Lower lobe of right lung (tissue), 2 donors: Measurements from ENCODE around the gene SPZ1. TPM values are rescaled to one million over a fixed set of nuclear protein-coding genes. Genes with fewer than 3 reads are reported as not detected.
"Not testable (repeated sequence)": the region's sequence is repeated elsewhere in the genome, so short reads cannot be mapped to it uniquely, and the experiment has no call there.

ENCODE experiments used
- ATAC-seq, 2 donors: fragments of 200-7000 bp; cut with Tn5 transposase; one replicate each; pipeline ENCODE4 v1.9.1; 2020 to 2022; ENCODE audit warnings: mild to moderate bottlenecking in 2 of 2, moderate library complexity in 2 of 2
- DNase-seq: peaks from one replicate; pipeline ENCODE4 v3.0.0-alpha.2; 2020
- H3K27ac ChIP-seq: fragments of 200-600 bp; one replicate; pipeline ENCODE4 v1.8.0; 2022
- H3K27me3 ChIP-seq: fragments of 200-600 bp; one replicate; pipeline ENCODE4 v1.8.0; 2022; ENCODE audit warnings: low read depth
- H3K36me3 ChIP-seq: fragments of 200-600 bp; one replicate; pipeline ENCODE4 v1.8.0; 2022; ENCODE audit warnings: mild to moderate bottlenecking
- H3K4me1 ChIP-seq: fragments of 200-600 bp; one replicate; pipeline ENCODE4 v1.8.0; 2022
- H3K4me3 ChIP-seq: fragments of 200-600 bp; one replicate; pipeline ENCODE4 v1.8.0; 2022; ENCODE audit warnings: mild to moderate bottlenecking
- H3K9me3 ChIP-seq: fragments of 200-600 bp; one replicate; pipeline ENCODE4 v1.8.0; 2022
- intact Hi-C: fragments of 100-400 bp; cut with DNase I; formaldehyde crosslinking; loops from one replicate; pipeline ENCODE4 v1.11.0; 2022
- total RNA-seq: library from RNA; stranded (reverse); fragmentation: NEBNext Ultra II Directional; extraction: Animal tissue kit (Norgen Biotek cat#: 25700); gene quantifications from one replicate; pipeline ENCODE4 v1.2.1, GENCODE V29; 2021
- TF ChIP-seq, protein P1 (sequence below): fragments of 200-600 bp; IDR thresholded peaks from one replicate; pipeline ENCODE4 v1.8.0; 2022; ENCODE audit warnings: antibody characterized with exemption, mild to moderate bottlenecking
- donor health status: DM: no; HTN: yes; CAD: no; lungs with severe emphysema.

The SPZ1 gene
- total RNA-seq, 1 donor from 2014 or later = not detected

DNA sequence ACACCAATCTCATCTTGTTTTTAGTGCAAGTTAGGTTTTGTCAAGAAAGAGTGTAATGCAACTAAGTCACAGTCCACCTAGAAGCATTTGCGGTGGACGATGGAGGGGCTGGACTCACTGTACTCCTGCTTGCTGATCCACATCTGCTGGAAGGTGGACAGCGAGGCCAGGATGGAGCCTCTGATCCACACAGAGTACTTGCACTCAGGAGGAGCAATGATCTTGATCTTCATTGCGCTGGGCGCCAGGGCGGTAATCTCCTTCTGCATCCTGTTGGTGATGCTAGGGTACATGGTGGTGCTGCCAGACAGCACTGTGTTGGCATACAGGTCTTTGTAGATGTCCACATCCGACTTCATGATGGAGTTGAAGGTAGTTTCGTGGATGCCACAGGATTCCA lies 20.2 kb upstream of the SPZ1 start:
- H3K9me3 ChIP-seq = no peaks in the 10 kb centered on the region
- H3K4me1 ChIP-seq = no peaks in the 10 kb centered on the region
- TF ChIP-seq, protein P1, sequence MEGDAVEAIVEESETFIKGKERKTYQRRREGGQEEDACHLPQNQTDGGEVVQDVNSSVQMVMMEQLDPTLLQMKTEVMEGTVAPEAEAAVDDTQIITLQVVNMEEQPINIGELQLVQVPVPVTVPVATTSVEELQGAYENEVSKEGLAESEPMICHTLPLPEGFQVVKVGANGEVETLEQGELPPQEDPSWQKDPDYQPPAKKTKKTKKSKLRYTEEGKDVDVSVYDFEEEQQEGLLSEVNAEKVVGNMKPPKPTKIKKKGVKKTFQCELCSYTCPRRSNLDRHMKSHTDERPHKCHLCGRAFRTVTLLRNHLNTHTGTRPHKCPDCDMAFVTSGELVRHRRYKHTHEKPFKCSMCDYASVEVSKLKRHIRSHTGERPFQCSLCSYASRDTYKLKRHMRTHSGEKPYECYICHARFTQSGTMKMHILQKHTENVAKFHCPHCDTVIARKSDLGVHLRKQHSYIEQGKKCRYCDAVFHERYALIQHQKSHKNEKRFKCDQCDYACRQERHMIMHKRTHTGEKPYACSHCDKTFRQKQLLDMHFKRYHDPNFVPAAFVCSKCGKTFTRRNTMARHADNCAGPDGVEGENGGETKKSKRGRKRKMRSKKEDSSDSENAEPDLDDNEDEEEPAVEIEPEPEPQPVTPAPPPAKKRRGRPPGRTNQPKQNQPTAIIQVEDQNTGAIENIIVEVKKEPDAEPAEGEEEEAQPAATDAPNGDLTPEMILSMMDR = no peak
- no peaks in the 10 kb centered on the region for H3K27me3 ChIP-seq
- ATAC-seq (no peak), DNase-seq (no peak)
- H3K36me3 ChIP-seq = no peaks in the 10 kb centered on the region
- H3K27ac ChIP-seq = no peak overlapping the region
- no peak overlapping the region for H3K4me3 ChIP-seq
- intact Hi-C loops = no loop called here

DNA sequence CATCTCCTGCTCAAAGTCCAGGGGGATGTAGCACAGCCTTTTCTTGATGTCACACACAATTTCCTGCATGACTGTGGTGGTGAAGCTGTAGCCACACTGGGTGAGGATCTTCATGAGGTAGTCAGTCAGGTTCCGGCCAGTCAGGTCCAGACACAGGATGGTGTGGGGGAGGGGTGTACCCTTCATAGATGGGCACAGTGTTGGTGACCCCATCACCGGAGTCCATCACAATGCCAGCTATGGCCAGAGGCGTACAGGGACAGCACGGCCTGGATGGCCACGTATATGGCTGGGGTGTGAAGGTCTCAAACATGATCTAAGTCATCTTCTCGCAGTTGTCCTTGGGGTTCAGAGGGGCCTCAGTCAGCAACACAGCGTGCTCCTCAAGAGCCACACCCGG lies 19.7 kb upstream of the SPZ1 start:
- DNase-seq (no peak), ATAC-seq (peak in 1 of 2 donors; percentile 47)
- no peaks in the 10 kb centered on the region for H3K27me3 ChIP-seq
- H3K4me1 ChIP-seq = no peaks in the 10 kb centered on the region
- no peaks in the 10 kb centered on the region for H3K9me3 ChIP-seq
- TF ChIP-seq, protein P1 = no peak
- H3K27ac ChIP-seq = no peak overlapping the region
- intact Hi-C loops = no loop called here
- no peaks in the 10 kb centered on the region for H3K36me3 ChIP-seq
- H3K4me3 ChIP-seq = no peak overlapping the region

DNA sequence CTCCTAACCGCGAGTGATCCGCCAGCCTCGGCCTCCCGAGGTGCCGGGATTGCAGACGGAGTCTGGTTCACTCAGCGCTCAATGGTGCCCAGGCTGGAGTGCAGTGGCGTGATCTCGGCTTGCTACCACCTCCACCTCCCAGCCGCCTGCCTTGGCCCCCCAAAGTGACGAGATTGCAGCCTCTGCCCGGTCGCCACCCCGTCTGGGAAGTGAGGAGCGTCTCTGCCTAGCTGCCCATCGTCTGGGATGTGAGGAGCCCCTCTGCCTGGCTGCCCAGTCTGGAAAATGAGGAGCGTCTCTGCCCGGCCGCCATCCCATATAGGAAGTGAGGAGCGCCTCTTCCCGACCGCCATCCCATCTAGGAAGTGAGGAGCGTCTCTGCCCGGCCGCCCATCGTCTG lies 19.0 kb upstream of the SPZ1 start:
- intact Hi-C loops, H3K27ac ChIP-seq, H3K27me3 ChIP-seq, H3K9me3 ChIP-seq, H3K4me3 ChIP-seq, H3K36me3 ChIP-seq, ATAC-seq, DNase-seq, H3K4me1 ChIP-seq: not testable (repeated sequence)

DNA sequence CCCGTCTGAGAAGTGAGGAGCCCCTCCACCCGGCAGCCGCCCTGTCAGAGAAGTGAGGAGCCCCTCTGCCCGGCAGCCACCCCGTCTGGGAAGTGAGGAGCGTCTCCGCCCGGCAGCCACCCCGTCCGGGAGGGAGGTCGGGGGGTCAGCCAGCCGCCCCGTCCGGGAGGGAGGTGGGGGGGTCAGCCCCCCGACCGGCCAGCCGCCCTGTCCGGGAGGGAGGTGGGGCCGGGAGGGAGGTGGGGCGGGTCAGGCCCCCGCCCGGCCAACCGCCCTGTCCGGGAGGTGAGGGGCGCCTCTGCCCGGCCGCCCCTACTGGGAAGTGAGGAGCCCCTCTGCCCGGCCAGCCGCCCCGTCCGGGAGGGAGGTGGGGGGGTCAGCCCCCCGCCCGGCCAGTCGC lies 18.5 kb upstream of the SPZ1 start:
- ATAC-seq, intact Hi-C loops: not testable (repeated sequence)

DNA sequence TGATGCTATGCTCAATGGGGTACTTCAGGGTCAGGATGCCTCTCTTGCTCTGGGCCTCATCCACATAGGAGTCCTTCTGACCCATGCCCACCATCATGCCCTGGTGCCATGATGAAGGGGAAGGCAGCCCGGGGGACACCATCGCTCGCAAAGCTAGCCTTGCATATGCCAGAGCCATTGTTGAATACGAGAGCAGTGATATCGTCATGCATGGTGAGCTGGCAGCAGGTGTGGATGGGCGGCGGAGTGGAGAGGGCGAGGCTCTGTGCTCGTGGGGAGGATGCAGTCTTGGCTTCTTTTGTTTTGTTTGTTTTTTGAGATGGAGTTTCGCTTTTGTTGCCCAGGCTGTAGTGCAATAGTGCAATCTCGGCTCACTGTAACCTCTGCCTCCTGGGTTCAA lies 17.2 kb upstream of the SPZ1 start:
- no peaks in the 10 kb centered on the region for H3K9me3 ChIP-seq
- DNase-seq (no peak), ATAC-seq (no peak)
- H3K27ac ChIP-seq = no peak overlapping the region
- H3K27me3 ChIP-seq = no peaks in the 10 kb centered on the region
- no peaks in the 10 kb centered on the region for H3K4me1 ChIP-seq
- intact Hi-C loops = no loop called here
- H3K36me3 ChIP-seq = no peaks in the 10 kb centered on the region
- TF ChIP-seq, protein P1 = no peak
- no peak overlapping the region for H3K4me3 ChIP-seq

More for the DNA sequence above, 18.5 kb upstream of the SPZ1 start:
- H3K27ac ChIP-seq, H3K4me1 ChIP-seq, H3K9me3 ChIP-seq, H3K4me3 ChIP-seq, H3K36me3 ChIP-seq, H3K27me3 ChIP-seq, DNase-seq: not testable (repeated sequence)

DNA sequence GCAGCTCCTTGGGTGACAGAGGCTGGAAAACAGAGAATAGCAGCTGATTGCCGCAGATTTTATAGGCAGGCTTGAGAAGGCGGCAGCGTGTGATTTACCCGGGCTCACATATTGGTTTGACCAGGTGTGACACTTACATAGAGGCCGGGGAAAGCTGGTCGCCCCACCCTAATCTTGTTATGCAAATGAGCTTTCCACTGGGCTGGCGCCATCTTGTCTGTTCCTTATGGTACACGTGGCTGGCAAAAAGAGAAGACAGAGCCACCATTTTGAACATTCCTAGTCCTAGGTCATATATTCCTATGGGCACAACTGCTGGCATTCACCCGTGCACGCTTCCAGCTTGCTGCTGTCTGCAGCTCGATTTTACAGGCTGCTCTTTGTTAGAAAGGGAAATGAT lies 11.3 kb upstream of the SPZ1 start:
- ATAC-seq (no peak), DNase-seq (no peak)
- intact Hi-C loops = loop anchor here (5.0 kb wide), 1 partner anchor 216 kb away; no protein-coding TSS in a partner anchor

More for the DNA sequence above, 11.3 kb upstream of the SPZ1 start:
- TF ChIP-seq, protein P1 = no peak
- Histone ChIP-seq H3K4me1 (no peaks in the 10 kb centered on the region), H3K4me3 (no peak overlapping the region), H3K9me3 (no peaks in the 10 kb centered on the region), H3K27me3 (no peaks in the 10 kb centered on the region), H3K36me3 (no peaks in the 10 kb centered on the region), H3K27ac (no peak overlapping the region)
